ENCODE measurements around the gene EXOSC1.
"Not testable (repeated sequence)": the region's sequence is repeated elsewhere in the genome, so short reads cannot be mapped to it uniquely, and the experiment has no call there.

Gene EXOSC1

GRCh38 chr10:97459111-97459510 lies 13.3 kb upstream of the EXOSC1 start:
- no peak for DNase-seq (ENCODE audit: low read depth)

- no peak for DNase-seq (ENCODE audit: low read depth)
Observed at GRCh38 chr10:97456686-97457065, 10.9 kb upstream of the EXOSC1 start.

GRCh38 chr10:97456034-97456685 lies 10.4 kb upstream of the EXOSC1 start:
- DNase-seq (ENCODE audit: low read depth), result no peak

GRCh38 chr10:97454330-97455036 lies 8.7 kb upstream of the EXOSC1 start:
- peak; percentile 54 for DNase-seq (ENCODE audit: low read depth)

GRCh38 chr10:97452352-97452751 lies 6.5 kb upstream of the EXOSC1 start:
- no peak for DNase-seq (ENCODE audit: low read depth)

GRCh38 chr10:97451605-97452004 lies 5.8 kb upstream of the EXOSC1 start:
- DNase-seq (ENCODE audit: low read depth), result no peak

GRCh38 chr10:97450828-97451227 lies 5.0 kb upstream of the EXOSC1 start:
- DNase-seq (ENCODE audit: low read depth), result no peak

GRCh38 chr10:97445357-97445721 lies 467 bp downstream of the EXOSC1 start:
- DNase-seq (ENCODE audit: low read depth), result no peak

- no peak for DNase-seq (ENCODE audit: low read depth)
Observed at GRCh38 chr10:97444212-97444611, 1.6 kb downstream of the EXOSC1 start.

- no peak for DNase-seq (ENCODE audit: low read depth)
Observed at GRCh38 chr10:97442277-97442676, 3.5 kb downstream of the EXOSC1 start.

GRCh38 chr10:97435211-97435610 lies 10.6 kb downstream of the EXOSC1 start:
- DNase-seq (ENCODE audit: low read depth), result no peak

- no peak for DNase-seq (ENCODE audit: low read depth)
Observed at GRCh38 chr10:97434557-97434956, 11.2 kb downstream of the EXOSC1 start.

GRCh38 chr10:97434055-97434454 lies 11.8 kb downstream of the EXOSC1 start:
- no peak for DNase-seq (ENCODE audit: low read depth)

- peak; percentile 65 for DNase-seq (ENCODE audit: low read depth)
Observed at GRCh38 chr10:97428572-97428981, 17.2 kb downstream of the EXOSC1 start.

- DNase-seq (ENCODE audit: low read depth), result no peak
Observed at GRCh38 chr10:97427571-97428179, 18.1 kb downstream of the EXOSC1 start.

- DNase-seq (ENCODE audit: low read depth), result no peak
Observed at GRCh38 chr10:97426776-97427570, 18.8 kb downstream of the EXOSC1 start.

- peak; percentile 96 for DNase-seq (ENCODE audit: low read depth)
Observed at GRCh38 chr10:97425964-97426775, 19.6 kb downstream of the EXOSC1 start, which contains the start of gene PGAM1. Gene PGAM1 (plus strand): TSS chr10:97426191. CDS start chr10:97426308, 117 bp downstream.

- not testable (repeated sequence) for DNase-seq (ENCODE audit: low read depth)
Observed at GRCh38 chr10:97423757-97424098, 22.1 kb downstream of the EXOSC1 start.

- no peak for DNase-seq (ENCODE audit: low read depth)
Observed at GRCh38 chr10:97416565-97416964, 29.2 kb downstream of the EXOSC1 start.

- no peak for DNase-seq (ENCODE audit: low read depth)
Observed at GRCh38 chr10:97412891-97413304, 32.9 kb downstream of the EXOSC1 start.

- DNase-seq (ENCODE audit: low read depth), result peak; percentile 4
Observed at GRCh38 chr10:97411406-97411805, 34.4 kb downstream of the EXOSC1 start.
